ENCODE measurements around the gene PIAS2.
"Not testable (repeated sequence)": the region's sequence is repeated elsewhere in the genome, so short reads cannot be mapped to it uniquely, and the experiment has no call there.

Gene PIAS2

GRCh38 chr18:46899274-46899948 is 17.9 kb downstream of the PIAS2 start:
- no peak for DNase-seq

GRCh38 chr18:46894124-46894523 is 23.2 kb downstream of the PIAS2 start:
- no peak for DNase-seq

- DNase-seq: no peak
Measured at GRCh38 chr18:46893360-46893759, 23.9 kb downstream of the PIAS2 start.

GRCh38 chr18:46892842-46893241 is 24.5 kb downstream of the PIAS2 start:
- DNase-seq: no peak

- no peak for DNase-seq
Measured at GRCh38 chr18:46891742-46892214, 25.5 kb downstream of the PIAS2 start.

GRCh38 chr18:46888965-46889364 is 28.3 kb downstream of the PIAS2 start:
- no peak for DNase-seq

GRCh38 chr18:46886893-46887292 is 30.4 kb downstream of the PIAS2 start:
- DNase-seq: no peak

- no peak for DNase-seq
Measured at GRCh38 chr18:46883180-46883579, 34.1 kb downstream of the PIAS2 start.

- no peak for DNase-seq
Measured at GRCh38 chr18:46877329-46877987, 39.8 kb downstream of the PIAS2 start.

GRCh38 chr18:46868169-46868921 is 49.0 kb downstream of the PIAS2 start:
- no peak for DNase-seq

GRCh38 chr18:46867367-46868143 is 49.8 kb downstream of the PIAS2 start:
- DNase-seq: no peak

- DNase-seq: no peak
Measured at GRCh38 chr18:46866523-46866922, 50.8 kb downstream of the PIAS2 start.

GRCh38 chr18:46865245-46865644 is 52.1 kb downstream of the PIAS2 start:
- not testable (repeated sequence) for DNase-seq

GRCh38 chr18:46859855-46860254 is 57.5 kb downstream of the PIAS2 start:
- DNase-seq: no peak

GRCh38 chr18:46858290-46858689 is 59.0 kb downstream of the PIAS2 start:
- DNase-seq: no peak

GRCh38 chr18:46856973-46857372 is 60.3 kb downstream of the PIAS2 start:
- peak in 1 of 2 donors; percentile 42 for DNase-seq

- DNase-seq: no peak
Measured at GRCh38 chr18:46849007-46849406, 68.3 kb downstream of the PIAS2 start.

GRCh38 chr18:46843372-46843771 is 73.9 kb downstream of the PIAS2 start:
- DNase-seq: no peak

GRCh38 chr18:46842583-46842982 is 74.7 kb downstream of the PIAS2 start:
- no peak for DNase-seq

GRCh38 chr18:46833899-46834298 is 83.4 kb downstream of the PIAS2 start:
- DNase-seq: no peak

- no peak for DNase-seq
Measured at GRCh38 chr18:46832849-46833248, 84.5 kb downstream of the PIAS2 start.

- not testable (repeated sequence) for DNase-seq
Measured at GRCh38 chr18:46832422-46832821, 84.9 kb downstream of the PIAS2 start.

- no peak for DNase-seq
Measured at GRCh38 chr18:46831434-46831833, 85.9 kb downstream of the PIAS2 start.
